A549 (cell line): ENCODE results near the gene CAVIN3.

Source experiments
- CBX8 ChIP-seq: fragments of 200-600 bp; sonication (generic); IDR thresholded peaks from 2 replicates; pipeline ENCODE4 v1.6.1; 2016
- CEBPB ChIP-seq, 2 experiments: fragments of >200 bp in 1 of 2; sonication (Bioruptor Twin) in 1 of 2; formaldehyde crosslinking in 1 of 2; IDR thresholded peaks; 2 replicates each; pipeline ENCODE4 v1.6.1; 2012 to 2016
- CHD2 ChIP-seq: fragments of 150-350 bp; IDR thresholded peaks from 2 replicates; pipeline ENCODE4 v1.6.1; 2014; ENCODE audit warnings: low read length; ENCODE audit not compliant: partially characterized antibody
- ESRRA ChIP-seq: fragments of 150-350 bp; IDR thresholded peaks from 2 replicates; pipeline ENCODE4 v1.6.1; 2014; ENCODE audit warnings: mild to moderate bottlenecking, low read length, borderline replicate concordance
- HDAC2 ChIP-seq: fragments of 200-600 bp; sonication (generic); IDR thresholded peaks from 2 replicates; pipeline ENCODE4 v1.6.1; 2016
- JUN ChIP-seq, 2 experiments: fragments of >200 bp; sonication (Bioruptor Twin); formaldehyde crosslinking; IDR thresholded peaks; 2 replicates in 1 of 2; 3 replicates in 1 of 2; pipeline ENCODE4 v1.6.1; 2016 to 2017
- MAZ ChIP-seq: fragments of 150-350 bp; IDR thresholded peaks from 2 replicates; pipeline ENCODE4 v1.6.1; 2014; ENCODE audit warnings: antibody characterized with exemption, low read depth, low read length, borderline replicate concordance
- POLR2A ChIP-seq: IDR thresholded peaks from 2 replicates; pipeline ENCODE4 v1.6.1; 2012; ENCODE audit warnings: mild to moderate bottlenecking, low read length
- REST ChIP-seq: fragments of 200-600 bp; sonication (generic); IDR thresholded peaks from 2 replicates; pipeline ENCODE4 v1.6.1; 2016; ENCODE audit warnings: antibody characterized with exemption, mild to moderate bottlenecking, moderate library complexity
- RFX5 ChIP-seq: fragments of 450-650 bp; IDR thresholded peaks from 2 replicates; pipeline ENCODE4 v1.7.1; 2014; ENCODE audit warnings: antibody characterized with exemption, mild to moderate bottlenecking, moderate library complexity
- ZNF302 ChIP-seq: fragments of 250-450 bp; sonication (Bioruptor Pico); IDR thresholded peaks from 2 replicates; pipeline ENCODE4 v1.9.0; 2021; ENCODE audit warnings: inconsistent platforms, mild to moderate bottlenecking, moderate library complexity
- TF ChIP-seq, protein P1 (sequence below): fragments of >200 bp; sonication (Bioruptor Twin); formaldehyde crosslinking; IDR thresholded peaks from 3 replicates; pipeline ENCODE4 v1.5.1; 2016
- TF ChIP-seq, protein P2 (sequence below): fragments of 450-650 bp; IDR thresholded peaks from 2 replicates; pipeline ENCODE4 v1.6.1; 2014; ENCODE audit warnings: antibody characterized with exemption
- TF ChIP-seq, protein P3 (sequence below): IDR thresholded peaks from 2 replicates; pipeline ENCODE4 v1.6.1; 2012

DNA sequence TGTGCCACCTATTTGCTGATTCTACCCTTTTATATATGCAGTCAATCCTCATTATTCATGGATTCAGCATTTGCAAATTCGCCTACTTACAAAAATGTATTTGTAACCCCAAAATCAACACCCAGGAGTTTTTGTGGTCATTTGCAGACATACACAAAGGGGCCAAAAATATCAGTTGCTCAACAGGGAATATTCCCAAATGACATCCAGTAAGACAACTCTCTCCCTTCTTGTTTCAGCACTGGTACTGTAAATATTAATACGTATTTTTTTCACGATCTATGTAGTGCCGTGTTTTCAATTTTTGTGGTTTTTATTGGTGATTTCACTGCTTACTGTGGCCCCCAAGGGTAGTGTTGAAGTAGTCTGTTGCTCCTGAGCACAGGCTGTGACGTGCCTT lies 11.8 kb upstream of the CAVIN3 start:
- TF ChIP-seq CBX8, result no peak
- TF ChIP-seq, protein P1, sequence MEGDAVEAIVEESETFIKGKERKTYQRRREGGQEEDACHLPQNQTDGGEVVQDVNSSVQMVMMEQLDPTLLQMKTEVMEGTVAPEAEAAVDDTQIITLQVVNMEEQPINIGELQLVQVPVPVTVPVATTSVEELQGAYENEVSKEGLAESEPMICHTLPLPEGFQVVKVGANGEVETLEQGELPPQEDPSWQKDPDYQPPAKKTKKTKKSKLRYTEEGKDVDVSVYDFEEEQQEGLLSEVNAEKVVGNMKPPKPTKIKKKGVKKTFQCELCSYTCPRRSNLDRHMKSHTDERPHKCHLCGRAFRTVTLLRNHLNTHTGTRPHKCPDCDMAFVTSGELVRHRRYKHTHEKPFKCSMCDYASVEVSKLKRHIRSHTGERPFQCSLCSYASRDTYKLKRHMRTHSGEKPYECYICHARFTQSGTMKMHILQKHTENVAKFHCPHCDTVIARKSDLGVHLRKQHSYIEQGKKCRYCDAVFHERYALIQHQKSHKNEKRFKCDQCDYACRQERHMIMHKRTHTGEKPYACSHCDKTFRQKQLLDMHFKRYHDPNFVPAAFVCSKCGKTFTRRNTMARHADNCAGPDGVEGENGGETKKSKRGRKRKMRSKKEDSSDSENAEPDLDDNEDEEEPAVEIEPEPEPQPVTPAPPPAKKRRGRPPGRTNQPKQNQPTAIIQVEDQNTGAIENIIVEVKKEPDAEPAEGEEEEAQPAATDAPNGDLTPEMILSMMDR, result no peak
- TF ChIP-seq ESRRA, result no peak
- TF ChIP-seq MAZ, result no peak
- no peak for TF ChIP-seq HDAC2
- no peak for TF ChIP-seq CHD2
- TF ChIP-seq POLR2A, result no peak
- TF ChIP-seq ZNF302, result no peak
- TF ChIP-seq, protein P2, sequence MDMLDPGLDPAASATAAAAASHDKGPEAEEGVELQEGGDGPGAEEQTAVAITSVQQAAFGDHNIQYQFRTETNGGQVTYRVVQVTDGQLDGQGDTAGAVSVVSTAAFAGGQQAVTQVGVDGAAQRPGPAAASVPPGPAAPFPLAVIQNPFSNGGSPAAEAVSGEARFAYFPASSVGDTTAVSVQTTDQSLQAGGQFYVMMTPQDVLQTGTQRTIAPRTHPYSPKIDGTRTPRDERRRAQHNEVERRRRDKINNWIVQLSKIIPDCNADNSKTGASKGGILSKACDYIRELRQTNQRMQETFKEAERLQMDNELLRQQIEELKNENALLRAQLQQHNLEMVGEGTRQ, result no peak
- TF ChIP-seq, protein P3, sequence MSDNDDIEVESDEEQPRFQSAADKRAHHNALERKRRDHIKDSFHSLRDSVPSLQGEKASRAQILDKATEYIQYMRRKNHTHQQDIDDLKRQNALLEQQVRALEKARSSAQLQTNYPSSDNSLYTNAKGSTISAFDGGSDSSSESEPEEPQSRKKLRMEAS, result no peak
- TF ChIP-seq RFX5, result no peak
- TF ChIP-seq JUN (IDR thresholded peaks at IDR 0.05), result no peak
- no peak for TF ChIP-seq CEBPB (IDR thresholded peaks at IDR 0.05)
- TF ChIP-seq REST, result no peak
